Measurements from ENCODE around the gene VSIG1. TPM values are rescaled to one million over a fixed set of nuclear protein-coding genes. Genes with fewer than 3 reads are reported as not detected.

Gene VSIG1
- total RNA-seq, 2 experiments from 2014 or later = 9.9 to 13.4 TPM

DNA sequence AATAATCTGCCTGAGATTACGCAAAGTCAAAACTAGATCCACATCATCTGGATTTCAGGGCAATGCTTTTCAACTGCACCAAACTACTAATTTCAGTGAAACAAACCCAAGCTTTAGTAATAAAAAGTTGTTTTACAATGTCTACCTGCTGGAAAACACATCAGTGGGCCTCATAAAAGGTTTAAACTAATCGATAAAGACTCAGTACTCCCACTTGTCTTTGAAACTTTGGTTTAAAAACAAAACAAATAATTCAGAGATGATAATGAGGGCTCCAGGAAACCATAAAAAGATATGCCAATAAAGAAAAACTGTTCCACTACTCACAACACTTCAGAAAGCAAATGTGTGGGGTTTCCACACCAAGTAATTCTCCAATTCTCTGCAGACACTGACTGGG is 36.2 kb downstream of the VSIG1 start:
- no peaks in the 10 kb centered on the region for H3K9me3 Mint-ChIP-seq
- DNase-seq = no peak
- no peak overlapping the region for H3K27ac Mint-ChIP-seq
- H3K4me3 Mint-ChIP-seq = no peak overlapping the region
- H3K4me1 Mint-ChIP-seq = no peaks in the 10 kb centered on the region
- POLR2A ChIA-PET = no interaction called here
- no peaks in the 10 kb centered on the region for H3K27me3 Mint-ChIP-seq
- peaks cover 7% of the 10 kb centered on the region for H3K36me3 Mint-ChIP-seq (ENCODE audit: low read depth)
- CTCF ChIA-PET = no interaction called here

DNA sequence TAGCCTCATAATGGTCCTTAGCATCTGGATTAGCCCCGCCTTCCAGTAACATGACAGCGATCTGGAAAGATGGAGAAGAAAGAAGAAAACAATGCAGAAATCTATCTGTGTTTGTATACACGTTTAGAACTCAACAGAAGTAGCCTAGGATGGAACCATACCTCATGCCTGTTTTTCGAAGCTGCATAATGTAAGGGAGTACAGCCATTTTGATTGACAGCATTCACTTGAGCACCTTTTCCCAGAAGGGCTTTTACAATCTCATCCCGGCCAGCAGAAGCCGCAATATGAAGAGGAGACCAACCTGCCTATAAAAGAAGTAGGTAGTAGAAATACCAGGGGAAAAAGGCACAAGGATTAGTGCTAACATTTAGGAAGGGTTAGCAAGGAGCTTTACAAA is 42.9 kb downstream of the VSIG1 start:
- no peaks in the 10 kb centered on the region for H3K27me3 Mint-ChIP-seq
- no peak overlapping the region for H3K27ac Mint-ChIP-seq
- H3K4me3 Mint-ChIP-seq = no peak overlapping the region
- no peaks in the 10 kb centered on the region for H3K9me3 Mint-ChIP-seq
- ChIA-PET CTCF (no interaction called here), POLR2A (no interaction called here)
- H3K4me1 Mint-ChIP-seq = peaks cover 12% of the 10 kb centered on the region
- peaks cover 7% of the 10 kb centered on the region for H3K36me3 Mint-ChIP-seq (ENCODE audit: low read depth)
- no peak for DNase-seq

DNA sequence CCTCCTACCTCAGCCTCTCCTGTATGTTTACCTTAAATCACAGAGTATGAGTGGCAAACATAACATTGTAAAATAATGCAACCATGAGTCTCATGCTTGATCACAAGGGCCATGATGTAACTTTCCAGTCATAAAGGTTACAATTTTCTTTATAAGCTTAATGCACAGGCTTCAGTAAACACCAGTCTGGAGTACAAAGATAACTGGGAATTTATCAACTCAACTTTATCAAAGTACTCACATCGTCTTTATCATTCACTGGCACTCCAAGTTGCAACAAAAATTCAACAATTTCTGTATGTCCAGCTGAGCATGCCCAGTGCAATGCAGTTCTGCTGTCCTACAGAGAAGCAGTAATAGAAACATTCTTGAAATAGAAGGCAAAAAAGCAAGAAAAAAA is 43.6 kb downstream of the VSIG1 start:
- Mint-ChIP-seq H3K4me3 (no peak overlapping the region), H3K27ac (no peak overlapping the region), H3K27me3 (no peaks in the 10 kb centered on the region), H3K36me3 (ENCODE audit: low read depth) (peaks cover 7% of the 10 kb centered on the region), H3K9me3 (no peaks in the 10 kb centered on the region), H3K4me1 (peaks cover 17% of the 10 kb centered on the region)
- DNase-seq = no peak
- CTCF ChIA-PET = no interaction called here
- POLR2A ChIA-PET = no interaction called here

DNA sequence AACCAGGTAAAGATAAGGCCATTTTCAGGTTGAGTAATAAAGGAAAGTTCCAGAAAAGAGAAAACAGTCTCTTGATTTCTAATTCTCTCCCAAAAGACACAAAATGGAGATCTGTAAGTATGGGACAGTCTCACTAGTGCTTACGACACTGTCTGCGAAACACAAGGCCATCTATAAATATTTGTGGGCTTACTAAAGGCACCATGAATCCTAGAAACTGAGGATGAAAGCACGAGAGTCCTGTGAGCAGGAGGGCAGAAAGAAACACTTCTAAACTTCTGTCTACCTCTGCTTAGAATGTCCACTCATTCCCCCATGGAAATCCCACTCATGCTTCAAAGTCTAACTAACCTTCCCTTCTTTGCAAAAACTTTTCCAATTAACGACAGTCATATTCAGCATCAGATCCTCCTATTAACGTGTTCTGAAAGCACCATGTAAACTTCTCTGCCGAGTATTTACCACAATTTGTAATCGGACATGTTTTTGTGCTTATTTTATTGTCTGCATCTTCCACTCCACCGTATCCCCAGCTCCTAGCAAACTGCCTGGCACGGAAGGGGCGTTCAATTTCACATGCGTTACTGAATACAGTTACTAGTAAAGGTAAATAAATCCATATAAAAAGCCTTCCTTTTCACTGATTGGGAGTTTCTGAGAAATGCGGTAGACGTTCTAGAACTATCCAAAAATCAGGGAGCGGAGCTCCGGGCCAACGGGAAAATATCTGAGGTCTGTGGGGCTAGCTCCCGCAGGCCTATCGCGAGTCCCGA is 45.8 kb downstream of the VSIG1 start:
- Mint-ChIP-seq H3K4me1 (peaks cover 19% of the 10 kb centered on the region), H3K36me3 (ENCODE audit: low read depth) (no peaks in the 10 kb centered on the region), H3K27ac (no peak overlapping the region), H3K9me3 (no peaks in the 10 kb centered on the region), H3K27me3 (no peaks in the 10 kb centered on the region), H3K4me3 (no peak overlapping the region)
- ChIA-PET POLR2A (no interaction called here), CTCF (no interaction called here)
- no peak for DNase-seq

DNA sequence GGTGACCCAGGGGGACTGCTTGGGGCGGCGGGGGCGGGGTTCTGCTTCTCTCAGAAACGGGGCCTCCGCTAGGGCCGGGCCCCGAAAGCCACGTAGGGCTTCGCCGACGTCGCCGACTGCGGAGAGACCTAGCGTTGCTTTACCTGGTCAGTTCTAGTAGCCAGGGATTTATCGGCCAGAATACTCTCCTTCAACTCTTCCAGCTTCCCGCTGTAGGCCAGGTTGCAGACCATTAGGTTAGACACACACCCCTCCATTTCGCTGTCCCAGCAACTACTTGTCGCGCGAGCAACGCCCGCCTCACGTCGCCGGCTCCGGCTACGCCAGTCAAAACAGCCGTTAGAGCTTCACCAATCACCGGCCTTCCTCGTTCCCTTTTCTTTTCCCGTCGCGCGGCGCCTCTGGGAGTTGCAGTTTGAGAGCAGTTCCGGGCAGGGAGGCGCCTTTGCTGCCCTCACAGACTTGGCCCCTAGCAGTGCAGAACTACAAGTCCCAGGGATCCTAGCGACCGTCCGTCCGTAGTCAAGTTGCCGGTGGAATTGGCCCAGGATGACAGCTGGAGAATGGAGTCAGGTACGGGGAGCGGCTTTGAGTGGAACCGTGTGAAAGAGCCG is 46.5 kb downstream of the VSIG1 start, which contains the start of the genes ATG4A and PSMD10:
TSS of gene ATG4A (plus strand) at position 515 of the 614 bp plus-strand sequence. CDS start at position 564, 49 bp downstream.
TSS of gene PSMD10 (minus strand) at position 279 of the 614 bp plus-strand sequence. CDS start at position 257, 22 bp downstream.
- peak; percentile 93 for DNase-seq
- Mint-ChIP-seq H3K27ac (no peak within 1 kb of the TSS), H3K4me3 (no peak within 1 kb of the TSS), H3K27me3 (no peaks in the 10 kb centered on the region), H3K4me1 (peaks cover 19% of the 10 kb centered on the region), H3K36me3 (ENCODE audit: low read depth) (no peaks in the 10 kb centered on the region), H3K9me3 (no peaks in the 10 kb centered on the region)
- CTCF ChIA-PET = no interaction called here
- POLR2A ChIA-PET = no interaction called here

DNA sequence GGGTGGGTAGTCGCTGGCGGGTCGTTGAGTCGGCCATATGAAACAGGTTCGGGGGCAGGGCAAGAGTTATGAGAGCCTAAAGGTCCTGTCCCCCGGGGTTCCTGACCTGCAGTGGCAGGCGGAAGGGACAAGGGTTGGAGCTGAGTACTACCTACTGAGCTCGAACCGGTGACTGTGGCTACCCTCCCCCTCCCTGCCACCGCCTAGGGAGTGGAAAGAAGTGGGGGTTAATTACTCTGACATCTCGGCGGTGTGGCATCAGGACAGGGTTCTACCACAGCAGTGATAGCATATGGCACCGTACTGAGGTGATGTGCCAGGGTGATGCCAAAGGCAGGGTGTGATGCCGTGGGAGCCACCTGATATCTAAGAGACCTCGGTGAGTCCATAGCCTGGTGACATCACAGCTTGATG is 47.0 kb downstream of the VSIG1 start:
- DNase-seq = no peak
- Mint-ChIP-seq H3K4me1 (peaks cover 19% of the 10 kb centered on the region), H3K27me3 (no peaks in the 10 kb centered on the region), H3K9me3 (no peaks in the 10 kb centered on the region), H3K27ac (no peak overlapping the region), H3K36me3 (ENCODE audit: low read depth) (no peaks in the 10 kb centered on the region), H3K4me3 (no peak overlapping the region)
- POLR2A ChIA-PET = no interaction called here
- CTCF ChIA-PET = no interaction called here

DNA sequence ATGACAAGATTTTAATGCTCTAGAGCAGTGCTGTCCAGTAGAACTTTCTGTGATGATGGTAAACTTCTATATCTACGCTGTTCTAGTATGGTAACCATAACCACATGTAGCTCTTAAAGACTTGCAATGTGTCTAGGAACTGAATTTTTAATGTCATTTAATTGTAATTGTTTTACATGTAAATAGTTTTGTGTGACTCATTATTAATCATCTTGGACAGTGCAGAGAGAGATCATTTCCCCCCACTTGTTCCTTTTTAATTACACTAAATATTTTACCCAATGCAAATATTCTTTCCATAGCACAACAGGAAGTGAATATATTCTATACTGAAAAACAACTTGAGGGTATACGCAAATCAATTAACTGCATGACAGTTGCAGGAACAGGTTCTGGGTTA is 52.5 kb downstream of the VSIG1 start:
- H3K27me3 Mint-ChIP-seq = no peaks in the 10 kb centered on the region
- CTCF ChIA-PET = no interaction called here
- no peak for DNase-seq
- peaks cover 8% of the 10 kb centered on the region for H3K4me1 Mint-ChIP-seq
- H3K9me3 Mint-ChIP-seq = no peaks in the 10 kb centered on the region
- POLR2A ChIA-PET = no interaction called here
- no peak overlapping the region for H3K4me3 Mint-ChIP-seq
- H3K36me3 Mint-ChIP-seq (ENCODE audit: low read depth) = no peaks in the 10 kb centered on the region
- H3K27ac Mint-ChIP-seq = no peak overlapping the region

DNA sequence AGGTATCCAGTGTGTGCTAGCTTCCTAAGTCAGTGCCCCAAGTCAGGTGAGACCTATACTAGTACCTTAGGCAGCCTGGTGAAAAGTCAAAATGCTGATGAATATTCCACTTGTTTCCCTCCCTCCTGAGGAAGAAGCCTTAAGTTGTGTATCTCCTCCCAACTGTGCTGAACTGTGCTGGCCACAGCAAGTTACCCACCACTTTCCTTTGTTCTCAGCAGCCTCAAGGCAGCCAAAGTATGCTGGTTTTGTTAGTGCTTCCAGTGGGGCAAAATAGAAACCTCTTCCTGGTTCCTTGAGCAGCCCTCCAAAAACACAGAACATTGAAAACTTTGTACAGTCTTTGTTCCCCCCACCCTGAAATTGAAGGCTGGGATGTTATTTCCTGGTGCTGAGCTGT is 60.6 kb downstream of the VSIG1 start:
- no peak overlapping the region for H3K4me3 Mint-ChIP-seq
- no peak overlapping the region for H3K27ac Mint-ChIP-seq
- CTCF ChIA-PET = no interaction called here
- POLR2A ChIA-PET = no interaction called here
- no peaks in the 10 kb centered on the region for H3K36me3 Mint-ChIP-seq (ENCODE audit: low read depth)
- H3K9me3 Mint-ChIP-seq = no peaks in the 10 kb centered on the region
- peaks cover 1% of the 10 kb centered on the region for H3K4me1 Mint-ChIP-seq
- no peak for DNase-seq
- no peaks in the 10 kb centered on the region for H3K27me3 Mint-ChIP-seq

DNA sequence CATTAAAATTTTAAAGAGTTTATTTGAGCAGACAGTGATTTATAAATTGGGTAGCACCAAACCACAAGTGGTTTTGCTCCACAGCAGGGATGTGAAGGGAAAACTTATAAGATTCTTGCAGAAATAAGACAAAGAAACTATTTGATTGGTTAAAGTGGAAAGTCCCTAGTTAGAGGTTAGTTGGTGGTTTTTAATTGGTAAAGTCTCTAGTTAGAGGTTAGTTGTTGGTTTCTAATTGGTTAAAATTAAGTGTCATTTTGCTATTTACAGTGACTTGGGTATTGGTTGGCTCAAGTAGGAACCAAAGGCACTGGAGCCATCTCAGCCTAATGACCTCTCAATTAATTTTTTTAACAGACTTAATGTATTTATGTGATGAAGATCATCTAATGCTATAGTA is 69.7 kb downstream of the VSIG1 start:
- DNase-seq = no peak
- H3K9me3 Mint-ChIP-seq = no peaks in the 10 kb centered on the region
- ChIA-PET POLR2A (no interaction called here), CTCF (no interaction called here)
- no peak overlapping the region for H3K4me3 Mint-ChIP-seq
- no peak overlapping the region for H3K27ac Mint-ChIP-seq
- H3K36me3 Mint-ChIP-seq (ENCODE audit: low read depth) = peaks cover 2% of the 10 kb centered on the region
- H3K4me1 Mint-ChIP-seq = no peaks in the 10 kb centered on the region
- no peaks in the 10 kb centered on the region for H3K27me3 Mint-ChIP-seq

DNA sequence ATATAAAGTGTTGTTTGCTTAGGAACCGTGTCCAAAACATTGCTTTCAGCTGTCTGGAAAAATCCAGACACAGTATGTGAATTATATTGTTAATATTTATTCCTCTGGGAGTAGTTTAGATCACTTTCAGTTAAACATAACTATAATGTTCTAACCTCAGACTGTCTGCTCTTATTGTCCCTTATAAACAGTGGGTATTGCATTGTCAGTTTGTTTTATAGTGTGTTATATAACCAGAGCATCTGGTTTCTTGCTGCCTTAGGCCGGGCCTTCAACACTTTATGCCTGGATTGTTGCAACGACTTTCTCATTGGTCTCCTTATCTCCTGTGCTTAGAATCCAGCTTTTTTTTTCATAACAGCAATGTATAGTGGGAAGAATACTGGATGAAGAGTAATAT is 73.1 kb downstream of the VSIG1 start:
- POLR2A ChIA-PET = no interaction called here
- no peak overlapping the region for H3K27ac Mint-ChIP-seq
- no peaks in the 10 kb centered on the region for H3K9me3 Mint-ChIP-seq
- DNase-seq = no peak
- no peak overlapping the region for H3K4me3 Mint-ChIP-seq
- CTCF ChIA-PET = no interaction called here
- no peaks in the 10 kb centered on the region for H3K4me1 Mint-ChIP-seq
- no peaks in the 10 kb centered on the region for H3K27me3 Mint-ChIP-seq
- no peaks in the 10 kb centered on the region for H3K36me3 Mint-ChIP-seq (ENCODE audit: low read depth)

DNA sequence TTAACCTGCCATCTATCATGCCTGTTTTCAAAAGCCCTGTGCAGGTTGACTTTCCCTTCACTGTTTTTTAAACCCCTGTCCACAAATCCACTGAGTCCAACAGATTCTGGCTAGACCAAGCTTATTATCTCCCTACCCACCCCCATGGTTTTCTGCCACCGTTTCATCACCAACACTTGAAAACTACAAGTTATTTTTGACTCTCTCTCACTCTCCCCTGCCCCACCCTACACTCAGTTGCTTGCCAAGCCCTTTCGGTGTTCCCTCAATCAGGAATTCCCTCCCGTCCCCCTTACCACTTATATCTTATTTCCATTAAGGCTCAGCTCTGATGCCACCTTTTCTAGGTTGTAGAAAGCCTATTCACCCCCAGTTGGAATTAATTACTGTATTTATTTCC is 76.4 kb downstream of the VSIG1 start:
- no peaks in the 10 kb centered on the region for H3K9me3 Mint-ChIP-seq
- H3K36me3 Mint-ChIP-seq (ENCODE audit: low read depth) = peaks cover 2% of the 10 kb centered on the region
- no peak overlapping the region for H3K4me3 Mint-ChIP-seq
- no peaks in the 10 kb centered on the region for H3K4me1 Mint-ChIP-seq
- CTCF ChIA-PET = interaction anchor here (1.4 kb wide), 1 partner anchor 8 kb away, joined by 3 read pairs; no protein-coding TSS in a partner anchor
- DNase-seq = no peak
- POLR2A ChIA-PET = no interaction called here
- no peak overlapping the region for H3K27ac Mint-ChIP-seq
- no peaks in the 10 kb centered on the region for H3K27me3 Mint-ChIP-seq

DNA sequence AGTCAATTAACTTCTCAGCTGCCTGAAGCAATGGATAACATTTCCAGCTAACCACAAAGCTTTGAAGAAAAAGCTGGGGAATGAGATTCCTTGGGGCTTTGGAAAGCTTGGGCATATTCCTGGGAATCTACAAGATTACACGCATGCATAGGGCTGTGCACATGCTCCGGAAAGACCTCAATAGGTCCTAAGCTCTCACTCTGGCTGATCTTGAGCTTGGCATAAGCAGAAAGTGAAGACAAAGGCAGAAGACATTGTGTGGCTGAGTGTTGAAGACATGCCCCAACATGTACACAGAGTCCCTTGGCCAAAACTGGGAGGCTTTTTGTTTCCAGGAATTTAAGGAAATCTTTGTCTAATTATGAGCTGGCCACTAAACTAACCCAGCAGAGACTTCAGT is 77.9 kb downstream of the VSIG1 start:
- H3K27me3 Mint-ChIP-seq = no peaks in the 10 kb centered on the region
- H3K4me3 Mint-ChIP-seq = no peak overlapping the region
- ChIA-PET POLR2A (no interaction called here), CTCF (interaction anchor here (1.4 kb wide), 1 partner anchor 9 kb away, joined by 3 read pairs; no protein-coding TSS in a partner anchor)
- H3K9me3 Mint-ChIP-seq = no peaks in the 10 kb centered on the region
- H3K36me3 Mint-ChIP-seq (ENCODE audit: low read depth) = peaks cover 2% of the 10 kb centered on the region
- H3K27ac Mint-ChIP-seq = no peak overlapping the region
- DNase-seq = no peak
- H3K4me1 Mint-ChIP-seq = no peaks in the 10 kb centered on the region

DNA sequence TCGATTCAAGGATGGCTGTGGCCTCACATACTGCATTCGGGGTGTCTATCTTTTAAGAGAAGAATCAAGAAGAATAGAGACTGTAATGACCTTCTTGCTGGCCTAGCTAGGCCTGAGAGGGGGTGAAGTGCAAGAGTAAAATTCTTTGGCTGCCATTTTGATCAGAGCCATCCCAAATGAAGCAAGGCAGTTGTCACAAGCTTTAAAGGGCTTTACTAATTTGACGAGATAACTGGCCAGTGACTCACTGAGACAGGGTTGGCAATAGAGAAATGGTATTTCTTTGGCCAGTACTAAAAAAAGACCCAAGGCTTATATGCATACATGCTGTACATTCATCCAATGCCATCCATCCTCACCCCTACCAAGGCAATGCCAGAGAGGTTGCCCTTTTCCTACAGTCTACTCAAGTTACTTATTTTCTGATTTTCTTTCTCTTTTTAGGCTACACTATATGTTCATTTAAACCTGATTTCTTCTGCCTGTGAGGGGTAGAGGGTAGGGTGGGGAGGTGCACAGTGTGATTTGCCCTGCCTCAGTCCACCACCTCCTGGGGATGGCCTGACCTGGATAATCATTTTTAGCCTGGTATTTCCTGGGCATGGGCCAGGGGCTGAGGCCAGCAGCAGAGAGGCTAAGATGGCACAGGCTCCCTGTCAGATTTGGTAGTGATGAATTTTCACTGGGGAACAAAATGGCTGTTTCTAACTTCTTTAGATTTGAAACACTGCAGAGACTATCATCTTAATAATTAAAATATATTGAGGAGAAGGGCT is 78.9 kb downstream of the VSIG1 start:
- H3K27ac Mint-ChIP-seq = no peak overlapping the region
- H3K36me3 Mint-ChIP-seq (ENCODE audit: low read depth) = peaks cover 2% of the 10 kb centered on the region
- ChIA-PET POLR2A (no interaction called here), CTCF (no interaction called here)
- no peaks in the 10 kb centered on the region for H3K27me3 Mint-ChIP-seq
- H3K9me3 Mint-ChIP-seq = no peaks in the 10 kb centered on the region
- H3K4me1 Mint-ChIP-seq = no peaks in the 10 kb centered on the region
- no peak overlapping the region for H3K4me3 Mint-ChIP-seq
- DNase-seq = no peak

All from activated CD4-positive, alpha-beta T cell treated with anti-CD3 and anti-CD28 coated beads, Interleukin-2, amount 10 ng/mL, durations not matched to agents 7 days and 5 days (primary cell).